K562 (cell line): ENCODE results near the gene NCOR2. TPM values are rescaled to one million over a fixed set of nuclear protein-coding genes. Genes with fewer than 3 reads are reported as not detected.

Source experiments
- ATAC-seq: fragments of 200-7000 bp; cut with Tn5 transposase; 3 replicates; pipeline ENCODE4 v1.9.1; 2020; ENCODE audit warnings: moderate library complexity
- BruUV-seq: library from RNA; stranded (reverse); fragments of 400-500 nt; replicated peaks from 2 replicates; lab custom pipeline; 2021; lab: Mats Ljungman, UMichigan
- CTCF ChIA-PET: fragments of 300-600 bp; formaldehyde crosslinking; extraction: SDS; loops from one replicate; lab custom pipeline; 2021; ENCODE audit warnings: low intra/inter-chr PET ratio; lab: Yijun Ruan, JAX
- POLR2A ChIA-PET: fragments of 300-600, 350-650 bp; sonication (Branson Sonifier 250); formaldehyde crosslinking; extraction: SDS; loops from one replicate; lab custom pipeline; 2021; ENCODE audit warnings: antibody characterized with exemption, inconsistent platforms; lab: Yijun Ruan, JAX
- DNase-seq, 4 experiments: peaks; one replicate each; pipeline versions ENCODE4 v3.0.0 to v3.0.0-alpha.2; 2011 to 2018; ENCODE audit warnings: low spot score in 3 of 4, mixed read lengths in 3 of 4; ENCODE audit errors: extremely low read depth in 1 of 4
- FAIRE-seq: peaks from 2 replicates; lab custom pipeline; 2011; peaks lifted over from hg19 to GRCh38; lab: Jason Lieb, UNC
- H2AFZ ChIP-seq: 2 replicates; pipeline ENCODE4 v1.6.0; 2011; ENCODE audit warnings: low read depth, low read length, control low read depth, inconsistent platforms
- H3K27ac ChIP-seq: fragments of 200-600 bp; 3 replicates; pipeline ENCODE4 v1.8.0; 2011; ENCODE audit warnings: low read depth, mild to moderate bottlenecking, control low read depth, inconsistent platforms, low read length, moderate library complexity, mixed read lengths; ENCODE audit errors: extremely low read depth
- H3K27me3 ChIP-seq, 2 experiments: fragments of 300-600 bp in 1 of 2; 2 replicates in 1 of 2; 3 replicates in 1 of 2; pipeline versions ENCODE4 v1.6.0 to v1.8.0; 2011; ENCODE audit warnings: inconsistent platforms in 2 of 2, low read length in 2 of 2, mild to moderate bottlenecking in 1 of 2, mixed read lengths in 1 of 2, moderate library complexity in 1 of 2; ENCODE audit not compliant: control insufficient read depth in 2 of 2, insufficient read depth in 2 of 2
- H3K36me3 ChIP-seq: fragments of 300-600 bp; 3 replicates; pipeline ENCODE4 v1.8.0; 2011; ENCODE audit warnings: mild to moderate bottlenecking, low read length, inconsistent platforms; ENCODE audit not compliant: control insufficient read depth, insufficient read depth
- H3K4me1 ChIP-seq, 2 experiments: fragments of 200-600 bp in 1 of 2; replicated peaks in 1 of 2; 2 replicates in 1 of 2; 3 replicates in 1 of 2; pipeline versions ENCODE4 v1.5.1 to v1.8.0; 2011; ENCODE audit warnings: inconsistent platforms in 2 of 2, low read length in 2 of 2, mild to moderate bottlenecking in 1 of 2, mixed read lengths in 1 of 2, moderate library complexity in 1 of 2; ENCODE audit not compliant: control insufficient read depth in 2 of 2, insufficient read depth in 2 of 2
- H3K4me2 ChIP-seq: 2 replicates; pipeline ENCODE4 v1.6.1; 2011; ENCODE audit warnings: low read length, control low read depth, inconsistent platforms, mixed read lengths; ENCODE audit not compliant: insufficient read depth
- H3K4me3 ChIP-seq: fragments of 200-600 bp; sonication (generic), shearing (Covaris generic); 2 replicates; pipeline ENCODE4 v1.5.1; 2016; ENCODE audit warnings: control low read depth, inconsistent platforms
- H3K79me2 ChIP-seq: fragments of 200-600 bp; 3 replicates; pipeline ENCODE4 v1.8.0; 2011; ENCODE audit warnings: low read length, inconsistent platforms; ENCODE audit not compliant: control insufficient read depth, insufficient read depth
- H3K9ac ChIP-seq, 2 experiments: 2 replicates each; pipeline versions ENCODE4 v1.6.0 to v1.6.1; 2011; ENCODE audit warnings: low read depth in 2 of 2, low read length in 2 of 2, control low read depth in 1 of 2, inconsistent platforms in 1 of 2, mild to moderate bottlenecking in 1 of 2, mixed read lengths in 1 of 2; ENCODE audit not compliant: insufficient read depth in 1 of 2
- H3K9me1 ChIP-seq: one replicate; pipeline ENCODE4 v1.6.0; 2011; ENCODE audit warnings: inconsistent platforms, mild to moderate bottlenecking, low read length, moderate library complexity; ENCODE audit not compliant: control insufficient read depth, insufficient read depth
- H3K9me3 ChIP-seq: replicated peaks from 2 replicates; pipeline ENCODE4 v1.5.1; 2011; ENCODE audit warnings: low read depth, low read length, inconsistent platforms; ENCODE audit not compliant: control insufficient read depth, insufficient read depth
- H4K20me1 ChIP-seq: replicated peaks from 2 replicates; pipeline ENCODE4 v1.6.1; 2011; ENCODE audit warnings: low read length, inconsistent platforms, mixed read lengths; ENCODE audit not compliant: control insufficient read depth, insufficient read depth
- NFIC ChIP-seq: fragments of 450-650 bp; IDR thresholded peaks from 2 replicates; pipeline ENCODE4 v1.6.1; 2017; ENCODE audit warnings: mild to moderate bottlenecking, inconsistent platforms
- SMAD1 ChIP-seq: fragments of 150-350 bp; IDR thresholded peaks from 2 replicates; pipeline ENCODE4 v1.6.1; 2014; ENCODE audit warnings: low read length, low read depth; ENCODE audit not compliant: partially characterized antibody
- SMAD2 ChIP-seq: fragments of 150-350 bp; IDR thresholded peaks from 2 replicates; pipeline ENCODE4 v1.6.1; 2014; ENCODE audit warnings: low read depth, mild to moderate bottlenecking, low read length
- SPI1 ChIP-seq: IDR thresholded peaks from 2 replicates; pipeline ENCODE4 v1.6.1; 2011; ENCODE audit warnings: low read depth, low read length, control low read depth, borderline replicate concordance
- TAF7 ChIP-seq: fragments of 450-650 bp; IDR thresholded peaks from 2 replicates; pipeline ENCODE4 v1.6.1; 2016; ENCODE audit warnings: missing genetic modification characterization, missing compliant biosample characterization
- ZNF512 ChIP-seq: IDR thresholded peaks from 2 replicates; pipeline ENCODE4 v1.6.1; 2016; ENCODE audit warnings: missing genetic modification characterization, missing compliant biosample characterization
- WGBS: fragments of 100-300 bp; shearing (Covaris generic); methylation state at CpG from one replicate; pipeline ENCODE4 v1.1.6; 2016; ENCODE audit warnings: low coverage, mixed read lengths; ENCODE audit not compliant: insufficient coverage; ENCODE audit errors: missing lambda C conversion rate; 5-methylcytosine and 5-hydroxymethylcytosine counted together
- in situ Hi-C: fragments of 300-500 bp; cut with MboI; formaldehyde crosslinking; loops from 4 replicates; pipeline ENCODE4 v1.15.0; 2018; ENCODE audit warnings: inconsistent platforms, mixed read lengths
- intact Hi-C: fragments of 100-400 bp; cut with micrococcal nuclease; formaldehyde crosslinking; loops from 2 replicates; pipeline ENCODE4 v1.14.2; 2022
- polyA plus RNA-seq, 8 experiments: library from polyadenylated mRNA; depleted of rRNA in 4 of 8; stranded (reverse) in 5 of 8; unstranded in 3 of 8; fragments of >200 nt; fragmentation: Nextera tagmentation in 2 of 8; fragmentation: Illumina TruSeq in 1 of 8; extraction: Ambion mirVana in 2 of 8; extraction: Trizol in 1 of 8; gene quantifications; 2 replicates each; pipeline versions ENCODE4 v1.2.1 to v1.2.3, GENCODE V29; 2011 to 2014; ENCODE audit warnings: inconsistent platforms in 1 of 8, missing spikeins in 1 of 8
- total RNA-seq, 7 experiments: library from RNA; depleted of rRNA in 6 of 7; stranded (reverse); fragments of >200 nt in 6 of 7; fragmentation: Illumina TruSeq in 2 of 7; extraction: Trizol in 2 of 7; gene quantifications; 2 replicates each; pipeline versions ENCODE4 v1.2.1 to v1.2.3, GENCODE V29; 2011 to 2021; ENCODE audit warnings: low replicate concordance in 1 of 7

Gene NCOR2
- total and polyA plus RNA-seq, 9 of the 15 experiments (the other 6 are each of a cell fraction or from before 2014, with no cell fraction given) = 0.18 to 126 (median 8.4) TPM

GRCh38 chr12:124582108-124582424 lies 14.7 kb upstream of the NCOR2 start:
- peaks cover 0 to 9% of the 10 kb centered on the region in 2 experiments; a peak in 2 of 5 replicates for H3K4me1 ChIP-seq
- H4K20me1 ChIP-seq = no peaks in the 10 kb centered on the region
- peaks cover 1% of the 10 kb centered on the region; the same call in 1 of the 2 replicates for H3K9me3 ChIP-seq
- ATAC-seq = no peak
- FAIRE-seq = no peak
- ChIA-PET POLR2A (interaction anchor here (0.6 kb wide), 1 partner anchor 35 kb away, joined by 3 read pairs; no protein-coding TSS in a partner anchor), CTCF (no interaction called here)
- no peak overlapping the region; a peak in 1 of 4 replicates for H3K9ac ChIP-seq
- H3K27me3 ChIP-seq = peaks cover 2 to 17% of the 10 kb centered on the region in 2 experiments; a peak in 2 of 5 replicates
- no peak for TF ChIP-seq TAF7
- intact Hi-C loops (no loop called here), in situ Hi-C loops (no loop called here)
- H2AFZ ChIP-seq = no peak overlapping the region
- no peak overlapping the region for H3K4me2 ChIP-seq
- H3K4me3 ChIP-seq = no peak overlapping the region
- no peak for DNase-seq
- no peaks in the 10 kb centered on the region for H3K36me3 ChIP-seq
- H3K27ac ChIP-seq = no peak overlapping the region
- 47% methylated on average over 5 of the region's 5 CpGs for WGBS
- no peaks in the 10 kb centered on the region for H3K9me1 ChIP-seq
- no peaks in the 10 kb centered on the region for H3K79me2 ChIP-seq
- no TSS peak for BruUV-seq

GRCh38 chr12:124581307-124582107 lies 14.1 kb upstream of the NCOR2 start:
- in situ Hi-C loops = no loop called here
- H3K9ac ChIP-seq = no peak overlapping the region
- ChIA-PET POLR2A (interaction anchor here (0.6 kb wide), 1 partner anchor 35 kb away, joined by 3 read pairs; no protein-coding TSS in a partner anchor), CTCF (no interaction called here)
- peaks cover 6% of the 10 kb centered on the region for H3K9me3 ChIP-seq
- H2AFZ ChIP-seq = no peak overlapping the region
- no peaks in the 10 kb centered on the region for H3K36me3 ChIP-seq
- H3K9me1 ChIP-seq = no peaks in the 10 kb centered on the region
- H3K27ac ChIP-seq = no peak overlapping the region
- no peak for DNase-seq
- intact Hi-C loops = no loop called here
- H3K4me1 ChIP-seq = peaks cover 0 to 9% of the 10 kb centered on the region in 2 experiments; a peak in 2 of 5 replicates
- H3K79me2 ChIP-seq = no peaks in the 10 kb centered on the region
- TF ChIP-seq ZNF512 = peak; percentile 64
- no peak for TF ChIP-seq SMAD2
- peak; percentile 39; the same call in 1 of the 2 replicates for TF ChIP-seq SPI1
- TF ChIP-seq NFIC = peak; percentile 45
- TF ChIP-seq SMAD1 = no peak
- H4K20me1 ChIP-seq = no peaks in the 10 kb centered on the region
- H3K27me3 ChIP-seq = peaks cover 2 to 12% of the 10 kb centered on the region in 2 experiments; a peak in 2 of 5 replicates
- BruUV-seq = no TSS peak
- WGBS = 22% methylated on average over 15 of the region's 15 CpGs
- H3K4me2 ChIP-seq = no peak overlapping the region
- FAIRE-seq = no peak
- ATAC-seq = no peak
- no peak overlapping the region for H3K4me3 ChIP-seq
